Endothelial cell (in vitro differentiated cells): ENCODE data around the gene KLK4. TPM values are rescaled to one million over a fixed set of nuclear protein-coding genes. Genes with fewer than 3 reads are reported as not detected.
"Not testable (repeated sequence)": the region's sequence is repeated elsewhere in the genome, so short reads cannot be mapped to it uniquely, and the experiment has no call there.

Experiments used
- DNase-seq: peaks from one replicate; pipeline ENCODE4 v3.0.0; 2021; ENCODE audit warnings: low spot score
- H3K27ac Mint-ChIP-seq: one replicate; pipeline ENCODE4 v1.8.0; 2021; ENCODE audit warnings: mixed read lengths, inconsistent platforms; ENCODE audit not compliant: unreplicated experiment
- H3K27me3 Mint-ChIP-seq: one replicate; pipeline ENCODE4 v1.8.0; 2021; ENCODE audit warnings: mild to moderate bottlenecking, moderate library complexity, mixed read lengths, inconsistent platforms; ENCODE audit not compliant: unreplicated experiment
- H3K36me3 Mint-ChIP-seq: one replicate; pipeline ENCODE4 v1.8.0; 2021; ENCODE audit warnings: mild to moderate bottlenecking, low read depth, mixed read lengths, inconsistent platforms; ENCODE audit not compliant: unreplicated experiment
- H3K4me1 Mint-ChIP-seq: one replicate; pipeline ENCODE4 v1.8.0; 2021; ENCODE audit warnings: mild to moderate bottlenecking, mixed read lengths, inconsistent platforms; ENCODE audit not compliant: unreplicated experiment
- H3K4me3 Mint-ChIP-seq: one replicate; pipeline ENCODE4 v1.8.0; 2021; ENCODE audit warnings: mild to moderate bottlenecking, mixed read lengths, inconsistent platforms; ENCODE audit not compliant: unreplicated experiment
- H3K9me3 Mint-ChIP-seq: one replicate; pipeline ENCODE4 v1.8.0; 2021; ENCODE audit warnings: mixed read lengths, inconsistent platforms; ENCODE audit not compliant: unreplicated experiment
- total RNA-seq: library from RNA; stranded (reverse); fragmentation: NEBNext Ultra II Directional; extraction: Animal tissue kit (Norgen Biotek cat#: 25700); gene quantifications from one replicate; pipeline ENCODE4 v1.2.1, GENCODE V29; 2021; ENCODE audit not compliant: unreplicated experiment
- TF ChIP-seq, protein P1 (sequence below): fragments of 200-600 bp; sonication (generic); IDR thresholded peaks from one replicate; pipeline ENCODE4 v1.5.0; 2021; ENCODE audit warnings: antibody characterized with exemption; ENCODE audit not compliant: unreplicated experiment

The KLK4 gene
- total RNA-seq, 1 donor from 2014 or later = not detected

DNA sequence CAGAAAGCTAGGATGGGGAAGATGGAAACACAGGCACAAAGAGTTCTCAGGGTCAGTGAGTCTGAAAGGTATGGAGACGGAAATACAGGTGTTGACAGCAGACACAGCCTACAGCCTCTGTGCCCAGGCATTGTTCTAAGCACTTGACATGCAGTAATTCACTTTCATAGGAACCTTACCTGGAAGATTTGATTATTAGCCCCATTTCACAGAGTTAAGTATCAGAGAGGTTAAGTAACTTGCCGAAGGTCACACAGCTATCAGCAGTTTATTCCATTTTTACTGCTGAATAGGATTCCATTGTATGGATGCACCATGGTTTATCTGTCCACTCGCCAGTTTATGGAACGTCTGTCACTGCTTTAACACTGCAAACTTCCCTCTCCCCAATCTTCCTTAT, 13.2 kb downstream of the KLK4 start:
- H3K4me1 Mint-ChIP-seq = no peaks in the 10 kb centered on the region
- no peak for DNase-seq
- no peak overlapping the region for H3K27ac Mint-ChIP-seq
- no peak overlapping the region for H3K4me3 Mint-ChIP-seq
- peaks cover 5% of the 10 kb centered on the region for H3K36me3 Mint-ChIP-seq
- TF ChIP-seq, protein P1, sequence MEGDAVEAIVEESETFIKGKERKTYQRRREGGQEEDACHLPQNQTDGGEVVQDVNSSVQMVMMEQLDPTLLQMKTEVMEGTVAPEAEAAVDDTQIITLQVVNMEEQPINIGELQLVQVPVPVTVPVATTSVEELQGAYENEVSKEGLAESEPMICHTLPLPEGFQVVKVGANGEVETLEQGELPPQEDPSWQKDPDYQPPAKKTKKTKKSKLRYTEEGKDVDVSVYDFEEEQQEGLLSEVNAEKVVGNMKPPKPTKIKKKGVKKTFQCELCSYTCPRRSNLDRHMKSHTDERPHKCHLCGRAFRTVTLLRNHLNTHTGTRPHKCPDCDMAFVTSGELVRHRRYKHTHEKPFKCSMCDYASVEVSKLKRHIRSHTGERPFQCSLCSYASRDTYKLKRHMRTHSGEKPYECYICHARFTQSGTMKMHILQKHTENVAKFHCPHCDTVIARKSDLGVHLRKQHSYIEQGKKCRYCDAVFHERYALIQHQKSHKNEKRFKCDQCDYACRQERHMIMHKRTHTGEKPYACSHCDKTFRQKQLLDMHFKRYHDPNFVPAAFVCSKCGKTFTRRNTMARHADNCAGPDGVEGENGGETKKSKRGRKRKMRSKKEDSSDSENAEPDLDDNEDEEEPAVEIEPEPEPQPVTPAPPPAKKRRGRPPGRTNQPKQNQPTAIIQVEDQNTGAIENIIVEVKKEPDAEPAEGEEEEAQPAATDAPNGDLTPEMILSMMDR = no peak
- peaks cover 2% of the 10 kb centered on the region for H3K27me3 Mint-ChIP-seq
- H3K9me3 Mint-ChIP-seq = peaks cover 7% of the 10 kb centered on the region

DNA sequence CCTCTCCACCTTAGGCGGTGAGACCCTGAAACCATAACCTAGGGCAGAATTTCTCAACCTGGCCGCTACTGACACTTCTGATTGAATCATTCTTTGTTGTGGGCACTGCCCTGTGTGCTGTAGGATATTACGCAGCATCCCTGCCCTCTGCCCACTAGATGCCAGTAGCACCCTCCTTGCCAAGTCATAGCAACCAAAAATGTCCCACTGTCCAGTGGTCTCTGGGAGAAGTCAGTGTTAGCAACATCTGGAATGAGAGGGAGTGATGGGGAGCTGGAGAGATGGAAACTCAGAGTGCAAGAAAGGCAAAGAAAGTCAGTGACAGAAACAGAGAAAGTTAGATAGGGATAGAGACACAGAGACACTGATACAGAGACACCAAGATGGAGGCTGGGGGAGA, 13.6 kb downstream of the KLK4 start:
- peaks cover 7% of the 10 kb centered on the region for H3K9me3 Mint-ChIP-seq
- no peak overlapping the region for H3K4me3 Mint-ChIP-seq
- no peaks in the 10 kb centered on the region for H3K4me1 Mint-ChIP-seq

DNA sequence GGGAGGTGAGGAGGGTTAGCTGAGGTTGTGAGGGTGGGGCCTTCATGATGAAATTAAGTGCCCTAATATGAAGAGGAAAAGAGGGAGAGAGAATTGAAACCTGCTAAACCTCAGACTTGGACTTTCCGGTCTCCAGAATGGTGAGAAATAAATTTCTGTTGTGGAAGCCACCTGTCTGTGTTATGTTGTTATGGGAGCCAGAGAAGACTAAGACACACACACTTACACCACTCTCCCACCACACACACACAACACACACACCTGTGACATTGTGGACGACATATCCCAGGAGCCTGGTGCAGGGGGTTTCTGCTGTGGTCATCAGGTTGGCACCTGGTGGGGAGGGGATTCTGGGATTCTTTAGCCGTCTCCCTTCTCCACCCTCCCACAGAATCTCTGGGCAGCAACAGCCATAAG, 14.0 kb downstream of the KLK4 start:
- H3K27me3 Mint-ChIP-seq = peaks cover 2% of the 10 kb centered on the region
- TF ChIP-seq, protein P1 = no peak
- no peak overlapping the region for H3K27ac Mint-ChIP-seq
- no peak overlapping the region for H3K4me3 Mint-ChIP-seq
- no peak for DNase-seq
- no peaks in the 10 kb centered on the region for H3K4me1 Mint-ChIP-seq
- peaks cover 5% of the 10 kb centered on the region for H3K36me3 Mint-ChIP-seq
- H3K9me3 Mint-ChIP-seq = peaks cover 7% of the 10 kb centered on the region

More for the DNA sequence above, 13.6 kb downstream of the KLK4 start:
- no peak for DNase-seq
- TF ChIP-seq, protein P1 = no peak
- Mint-ChIP-seq H3K27ac (no peak overlapping the region), H3K36me3 (peaks cover 5% of the 10 kb centered on the region), H3K27me3 (peaks cover 2% of the 10 kb centered on the region)

DNA sequence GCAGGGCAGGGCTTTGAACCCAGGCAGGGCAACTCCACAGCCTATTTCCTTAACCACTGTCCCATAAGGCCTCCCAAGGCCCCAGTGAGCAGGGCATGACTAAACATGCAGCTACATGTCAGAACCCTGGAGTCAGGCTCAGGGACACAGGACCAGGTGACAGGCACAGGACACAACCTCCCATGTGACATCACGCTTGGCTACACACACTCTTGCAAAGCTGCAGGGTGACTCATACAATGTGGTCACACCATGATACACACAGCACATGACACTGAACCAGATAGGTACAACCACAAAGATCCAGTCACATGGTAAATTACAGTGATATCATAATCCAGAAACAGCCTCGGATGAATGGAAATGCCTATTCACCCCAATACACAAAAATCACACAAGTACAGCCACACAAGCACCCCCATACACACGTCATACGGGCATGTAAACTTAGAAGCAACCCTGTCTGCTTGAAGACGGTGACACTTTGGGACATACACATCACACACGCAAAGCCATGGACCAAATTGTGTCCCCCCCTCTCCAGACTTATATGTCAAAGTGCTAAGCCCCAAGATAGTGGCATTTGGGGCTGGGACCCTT, 14.5 kb downstream of the KLK4 start:
- H3K4me1 Mint-ChIP-seq = no peaks in the 10 kb centered on the region
- peaks cover 2% of the 10 kb centered on the region for H3K27me3 Mint-ChIP-seq
- TF ChIP-seq, protein P1 = no peak
- H3K36me3 Mint-ChIP-seq = peaks cover 5% of the 10 kb centered on the region
- DNase-seq = no peak
- H3K27ac Mint-ChIP-seq = no peak overlapping the region
- H3K9me3 Mint-ChIP-seq = peaks cover 7% of the 10 kb centered on the region
- H3K4me3 Mint-ChIP-seq = no peak overlapping the region

DNA sequence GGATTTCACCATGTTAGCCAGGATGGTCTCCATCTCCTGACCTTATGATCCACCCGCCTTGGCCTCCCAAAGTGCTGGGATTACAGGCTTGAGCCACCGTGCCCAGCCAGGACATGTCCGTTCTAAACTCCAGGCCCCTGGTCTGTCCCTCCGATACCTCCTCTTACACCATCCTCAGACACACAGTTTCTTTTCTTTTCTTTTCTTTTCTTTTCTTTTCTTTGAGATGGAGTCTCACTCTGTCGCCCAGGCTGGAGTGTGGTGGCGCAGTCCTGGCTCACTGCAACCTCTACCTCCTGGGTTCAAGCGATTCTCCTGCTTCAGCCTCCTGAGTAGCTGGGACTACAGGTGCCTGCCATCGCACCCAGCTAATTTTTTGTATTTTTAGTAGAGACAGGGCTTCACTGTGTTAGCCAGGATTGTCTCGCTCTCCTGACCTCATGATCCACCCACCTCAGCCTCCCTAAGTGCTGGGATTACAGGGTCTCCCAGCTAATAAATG, 15.1 kb downstream of the KLK4 start:
- not testable (repeated sequence) for H3K9me3 Mint-ChIP-seq, H3K4me1 Mint-ChIP-seq, H3K27me3 Mint-ChIP-seq, H3K36me3 Mint-ChIP-seq, H3K4me3 Mint-ChIP-seq, H3K27ac Mint-ChIP-seq, DNase-seq
